C4-2B (cell line): ENCODE measurements around the gene PEAR1.

Source experiments
- H3K27ac ChIP-seq: fragments of 450-650 bp; 2 replicates; pipeline ENCODE4 v1.5.1; 2017
- ZFX ChIP-seq: fragments of 450-650 bp; IDR thresholded peaks from 2 replicates; pipeline ENCODE4 v1.6.1; 2017
- TF ChIP-seq, protein P1 (sequence below): fragments of 450-650 bp; conservative IDR thresholded peaks from 2 replicates; pipeline ENCODE4 v1.5.1; 2017; ENCODE audit warnings: mild to moderate bottlenecking

The PEAR1 gene

DNA sequence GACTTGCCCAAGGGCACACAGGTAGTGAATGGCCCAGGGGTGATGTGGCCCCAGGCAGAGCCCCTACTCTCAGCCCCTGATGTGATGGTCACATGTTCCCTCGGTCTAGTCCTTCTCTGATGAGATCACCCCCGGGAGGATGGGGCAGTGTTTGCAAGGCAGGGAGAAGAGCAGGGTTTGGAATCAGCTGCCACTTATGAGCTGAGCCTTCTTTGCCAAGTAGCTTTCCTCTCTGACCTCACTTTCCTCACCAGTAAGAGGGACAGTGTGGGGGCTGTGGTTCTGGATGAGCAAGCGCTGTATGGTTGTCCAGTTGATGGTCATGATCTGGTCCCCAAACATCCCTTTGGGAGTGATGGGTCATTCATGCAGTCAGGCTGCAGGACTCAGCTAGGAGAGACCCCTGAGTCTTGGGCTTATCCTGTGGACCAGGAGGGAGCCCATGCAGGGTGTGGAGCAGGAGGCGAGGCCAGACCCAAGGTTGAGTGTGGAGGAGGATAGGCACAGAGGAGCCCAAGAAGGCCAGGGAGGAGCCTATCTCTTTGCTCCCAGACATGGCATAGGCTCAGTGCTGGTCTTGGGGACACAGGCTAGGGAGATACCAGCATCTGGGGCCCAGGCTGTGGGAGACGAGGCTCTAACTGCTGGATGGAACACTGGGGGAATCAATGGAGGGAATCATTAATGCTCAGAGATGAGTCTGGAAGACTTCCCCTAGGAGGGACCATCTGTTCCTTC, 15.9 kb upstream of the PEAR1 start:
- TF ChIP-seq, protein P1, sequence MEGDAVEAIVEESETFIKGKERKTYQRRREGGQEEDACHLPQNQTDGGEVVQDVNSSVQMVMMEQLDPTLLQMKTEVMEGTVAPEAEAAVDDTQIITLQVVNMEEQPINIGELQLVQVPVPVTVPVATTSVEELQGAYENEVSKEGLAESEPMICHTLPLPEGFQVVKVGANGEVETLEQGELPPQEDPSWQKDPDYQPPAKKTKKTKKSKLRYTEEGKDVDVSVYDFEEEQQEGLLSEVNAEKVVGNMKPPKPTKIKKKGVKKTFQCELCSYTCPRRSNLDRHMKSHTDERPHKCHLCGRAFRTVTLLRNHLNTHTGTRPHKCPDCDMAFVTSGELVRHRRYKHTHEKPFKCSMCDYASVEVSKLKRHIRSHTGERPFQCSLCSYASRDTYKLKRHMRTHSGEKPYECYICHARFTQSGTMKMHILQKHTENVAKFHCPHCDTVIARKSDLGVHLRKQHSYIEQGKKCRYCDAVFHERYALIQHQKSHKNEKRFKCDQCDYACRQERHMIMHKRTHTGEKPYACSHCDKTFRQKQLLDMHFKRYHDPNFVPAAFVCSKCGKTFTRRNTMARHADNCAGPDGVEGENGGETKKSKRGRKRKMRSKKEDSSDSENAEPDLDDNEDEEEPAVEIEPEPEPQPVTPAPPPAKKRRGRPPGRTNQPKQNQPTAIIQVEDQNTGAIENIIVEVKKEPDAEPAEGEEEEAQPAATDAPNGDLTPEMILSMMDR: no peak
- TF ChIP-seq ZFX: no peak
- H3K27ac ChIP-seq: no peak overlapping the region

DNA sequence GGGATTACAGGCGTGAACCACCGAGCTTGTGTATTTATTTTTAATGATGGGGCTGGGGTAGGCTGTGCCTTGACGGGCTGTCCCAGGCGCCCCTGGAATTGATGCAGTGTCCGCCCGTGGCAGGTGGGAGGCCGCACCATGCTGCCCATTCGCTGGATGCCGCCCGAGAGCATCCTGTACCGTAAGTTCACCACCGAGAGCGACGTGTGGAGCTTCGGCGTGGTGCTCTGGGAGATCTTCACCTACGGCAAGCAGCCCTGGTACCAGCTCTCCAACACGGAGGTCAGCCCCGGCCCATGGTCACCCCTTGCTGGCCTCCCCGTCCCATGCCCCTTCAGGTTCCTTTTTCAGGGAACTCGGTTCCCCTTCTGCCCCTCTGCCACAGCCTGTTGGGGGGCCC, 13.6 kb upstream of the PEAR1 start:
- no peak overlapping the region for H3K27ac ChIP-seq
- TF ChIP-seq, protein P1: no peak
- no peak for TF ChIP-seq ZFX

DNA sequence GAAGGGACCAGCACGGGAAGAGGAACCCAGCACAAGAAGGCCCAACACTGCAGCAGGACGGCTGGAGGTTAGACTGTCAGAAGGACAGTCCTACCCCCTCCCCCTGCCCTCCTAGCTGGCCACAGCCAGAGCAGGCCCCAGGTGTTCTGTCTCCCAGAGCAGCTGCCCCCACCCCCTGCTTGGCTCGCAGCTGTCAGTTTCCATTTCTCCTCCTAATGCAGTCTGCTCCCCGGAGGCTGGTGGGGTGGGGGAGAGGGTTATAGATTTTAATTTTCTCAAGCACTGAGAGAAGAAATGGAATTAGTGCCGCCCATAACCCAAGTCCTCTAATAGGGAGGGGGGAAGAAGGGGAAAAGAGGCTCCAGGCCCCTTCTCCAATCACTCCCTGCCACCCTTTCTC, 13.0 kb upstream of the PEAR1 start:
- H3K27ac ChIP-seq: no peak overlapping the region
- TF ChIP-seq, protein P1: no peak
- TF ChIP-seq ZFX: no peak

DNA sequence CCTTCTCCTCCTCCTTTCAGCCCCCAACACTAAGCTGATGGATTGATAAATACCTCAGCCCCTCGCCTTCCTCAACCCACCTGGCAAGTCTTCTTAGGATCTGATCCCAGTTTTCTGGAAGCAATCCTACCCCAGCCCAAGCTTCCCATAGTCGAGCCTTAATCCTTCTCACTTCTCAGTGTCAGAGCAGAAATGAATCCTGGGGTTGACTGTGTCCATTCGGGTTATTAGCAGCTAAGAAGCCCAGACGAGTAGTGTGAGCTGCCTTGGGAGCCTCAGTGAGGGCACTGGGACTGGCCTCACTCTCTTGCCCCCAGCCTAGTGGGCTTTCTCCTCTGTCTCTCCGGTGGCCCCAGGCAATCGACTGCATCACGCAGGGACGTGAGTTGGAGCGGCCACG, 12.4 kb upstream of the PEAR1 start:
- TF ChIP-seq ZFX: no peak
- H3K27ac ChIP-seq: no peak overlapping the region

DNA sequence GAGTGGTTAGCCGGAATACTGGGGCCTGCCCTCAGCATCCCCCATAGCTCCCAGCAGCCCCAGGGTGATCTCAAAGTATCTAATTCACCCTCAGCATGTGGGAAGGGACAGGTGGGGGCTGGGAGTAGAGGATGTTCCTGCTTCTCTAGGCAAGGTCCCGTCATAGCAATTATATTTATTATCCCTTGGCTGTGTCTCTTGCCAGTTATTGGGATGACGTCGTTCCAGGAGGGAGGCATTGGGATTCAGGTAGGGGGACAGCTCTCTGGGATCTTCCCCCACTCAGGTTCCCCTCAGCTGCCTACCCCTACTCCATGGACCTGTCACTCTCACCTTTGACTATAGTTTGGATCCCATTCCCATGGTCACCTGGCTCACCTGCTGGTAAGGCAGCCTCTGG, 11.9 kb upstream of the PEAR1 start:
- TF ChIP-seq, protein P1: no peak
- no peak for TF ChIP-seq ZFX
- no peak overlapping the region for H3K27ac ChIP-seq

DNA sequence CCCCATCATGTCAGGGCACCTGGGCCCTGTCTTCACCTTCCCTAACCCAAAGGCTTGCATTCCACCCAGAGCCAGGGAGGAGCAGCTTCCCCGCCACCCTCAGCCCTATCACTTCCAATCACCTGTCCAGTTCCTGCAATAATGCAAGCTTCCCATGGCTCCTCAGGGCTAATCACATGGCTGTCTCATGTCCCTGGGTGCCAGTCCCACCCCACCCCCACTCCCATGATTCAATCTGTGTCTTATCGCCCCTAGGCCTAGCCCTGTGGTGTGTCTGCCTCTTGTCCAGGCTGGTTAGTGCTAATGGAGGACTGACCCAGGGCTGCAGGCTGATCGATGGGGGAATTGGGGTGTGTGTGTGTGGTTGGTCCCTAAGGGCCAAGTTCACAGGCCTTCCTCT, 11.0 kb upstream of the PEAR1 start:
- TF ChIP-seq, protein P1: no peak
- TF ChIP-seq ZFX: no peak

DNA sequence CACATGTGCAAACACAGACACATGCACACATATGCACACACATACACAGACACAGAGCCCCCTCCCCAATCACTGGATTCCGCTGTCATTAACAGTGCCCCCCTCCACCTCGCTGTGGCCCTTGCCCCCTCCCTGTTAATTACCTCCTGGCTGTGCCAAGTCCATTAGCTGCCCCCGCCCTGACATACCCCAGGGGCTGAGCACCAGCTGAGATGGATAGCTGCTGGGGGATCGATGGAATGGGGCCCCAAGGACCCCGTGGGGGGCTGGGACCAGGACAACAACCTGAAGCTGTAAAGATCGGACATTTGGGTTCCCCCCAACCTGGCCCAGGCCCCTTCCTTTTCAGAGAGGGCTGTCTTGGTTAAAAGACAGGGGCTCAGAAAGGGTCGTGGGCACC, 9.6 kb upstream of the PEAR1 start:
- H3K27ac ChIP-seq: no peak overlapping the region
- TF ChIP-seq, protein P1: no peak
- no peak for TF ChIP-seq ZFX

More for the DNA sequence above, 11.0 kb upstream of the PEAR1 start:
- no peak overlapping the region for H3K27ac ChIP-seq
